IMR-90 (cell line): ENCODE data around the gene KLF1. TPM values are rescaled to one million over a fixed set of nuclear protein-coding genes. Genes with fewer than 3 reads are reported as not detected.
A peak's percentile ranks its signal among the peaks of the same experiment; 100 is the strongest.

Experiments
- ATAC-seq: fragments of 200-7000 bp; cut with Tn5 transposase; 2 replicates; pipeline ENCODE4 v1.9.1; 2020; ENCODE audit warnings: low read depth, mild to moderate bottlenecking, moderate library complexity
- BruUV-seq: library from RNA; stranded (reverse); fragments of 400-500 nt; replicated peaks from 2 replicates; lab custom pipeline; 2021; lab: Mats Ljungman, UMichigan
- CTCF ChIA-PET: fragments of 300-600 bp; formaldehyde crosslinking; extraction: SDS; loops from one replicate; lab custom pipeline; 2021; ENCODE audit warnings: antibody characterized with exemption; lab: Yijun Ruan, JAX
- POLR2A ChIA-PET: fragments of 300-600 bp; sonication (Branson Sonifier 250); formaldehyde crosslinking; loops from one replicate; lab custom pipeline; 2022; ENCODE audit warnings: antibody characterized with exemption; ENCODE audit not compliant: unreplicated experiment; lab: Charles Lee
- DNase-seq: peaks from one replicate; pipeline ENCODE4 v3.0.0; 2013
- H2AFZ ChIP-seq: replicated peaks from 2 replicates; pipeline ENCODE3; 2013; ENCODE audit warnings: low read length, mild to moderate bottlenecking; ENCODE audit not compliant: poor library complexity
- H2AK5ac ChIP-seq: 2 replicates; pipeline ENCODE4 v1.6.1; 2013; ENCODE audit warnings: low read depth, low read length, inconsistent platforms
- H2AK9ac ChIP-seq: replicated peaks from 2 replicates; pipeline ENCODE3; 2013; ENCODE audit warnings: mild to moderate bottlenecking, low read depth, low read length, moderate library complexity; ENCODE audit not compliant: poor library complexity
- H2BK120ac ChIP-seq: 2 replicates; pipeline ENCODE4 v1.6.1; 2013; ENCODE audit warnings: low read depth, low read length, inconsistent platforms
- H2BK15ac ChIP-seq: 3 replicates; pipeline ENCODE4 v1.6.1; 2013; ENCODE audit warnings: low read depth, low read length, inconsistent platforms
- H2BK20ac ChIP-seq: 2 replicates; pipeline ENCODE4 v1.6.1; 2013; ENCODE audit warnings: low read depth, mild to moderate bottlenecking, inconsistent platforms, low read length, moderate library complexity
- H2BK5ac ChIP-seq: 2 replicates; pipeline ENCODE4 v1.6.1; 2013; ENCODE audit warnings: mild to moderate bottlenecking, low read depth, low read length, inconsistent platforms; ENCODE audit not compliant: poor library complexity, severe bottlenecking
- H3K14ac ChIP-seq: replicated peaks from 2 replicates; pipeline ENCODE4 v1.6.1; 2013; ENCODE audit warnings: low read depth, low read length, inconsistent platforms
- H3K18ac ChIP-seq: 2 replicates; pipeline ENCODE4 v1.6.1; 2013; ENCODE audit warnings: low read depth, low read length, control low read depth
- H3K23ac ChIP-seq: 2 replicates; pipeline ENCODE4 v1.6.1; 2013; ENCODE audit warnings: low read depth, low read length, inconsistent platforms
- H3K27ac ChIP-seq: 2 replicates; pipeline ENCODE4 v1.5.1; 2013; ENCODE audit warnings: mild to moderate bottlenecking, control low read depth, low read length; ENCODE audit not compliant: insufficient read depth
- H3K27me3 ChIP-seq: 2 replicates; pipeline ENCODE4 v1.6.1; 2013; ENCODE audit warnings: low read length; ENCODE audit not compliant: control insufficient read depth, insufficient read depth
- H3K36me3 ChIP-seq: 2 replicates; pipeline ENCODE4 v1.6.1; 2013; ENCODE audit warnings: low read length, mixed read lengths; ENCODE audit not compliant: control insufficient read depth, insufficient read depth
- H3K4ac ChIP-seq: 2 replicates; pipeline ENCODE4 v1.6.1; 2013; ENCODE audit warnings: low read depth, low read length, inconsistent platforms
- H3K4me1 ChIP-seq: 2 replicates; pipeline ENCODE4 v1.6.1; 2013; ENCODE audit warnings: low read length, mixed read lengths; ENCODE audit not compliant: control insufficient read depth, insufficient read depth
- H3K4me2 ChIP-seq: 2 replicates; pipeline ENCODE4 v1.6.1; 2013; ENCODE audit warnings: low read depth, mild to moderate bottlenecking, control low read depth, low read length, moderate library complexity
- H3K4me3 ChIP-seq: 2 replicates; pipeline ENCODE4 v1.5.1; 2013; ENCODE audit warnings: low read depth, mild to moderate bottlenecking, control low read depth, low read length, moderate library complexity; ENCODE audit not compliant: insufficient read depth
- H3K56ac ChIP-seq: 2 replicates; pipeline ENCODE4 v1.6.1; 2013; ENCODE audit warnings: low read length, inconsistent platforms; ENCODE audit not compliant: insufficient read depth; ENCODE audit errors: extremely low read depth
- H3K79me1 ChIP-seq, 2 experiments: 2 replicates each; pipeline ENCODE4 v1.6.1; 2013; ENCODE audit warnings: low read length in 2 of 2, inconsistent platforms in 1 of 2, low read depth in 1 of 2
- H3K9ac ChIP-seq: 2 replicates; pipeline ENCODE4 v1.6.1; 2013; ENCODE audit warnings: low read depth, low read length, control low read depth
- H3K9me1 ChIP-seq: 2 replicates; pipeline ENCODE4 v1.6.1; 2013; ENCODE audit warnings: low read length, inconsistent platforms; ENCODE audit not compliant: insufficient read depth
- H3K9me3 ChIP-seq: 2 replicates; pipeline ENCODE4 v1.6.1; 2013; ENCODE audit warnings: low read length; ENCODE audit not compliant: control insufficient read depth, insufficient read depth
- H4K20me1 ChIP-seq: 2 replicates; pipeline ENCODE4 v1.6.1; 2013; ENCODE audit warnings: low read length, inconsistent platforms; ENCODE audit not compliant: insufficient read depth
- H4K5ac ChIP-seq: 2 replicates; pipeline ENCODE4 v1.6.1; 2013; ENCODE audit warnings: mild to moderate bottlenecking, low read depth, low read length, control low read depth
- H4K8ac ChIP-seq, 2 experiments: 2 replicates each; pipeline ENCODE4 v1.6.1; 2013; ENCODE audit warnings: low read depth in 2 of 2, low read length in 2 of 2, control low read depth in 1 of 2, inconsistent platforms in 1 of 2
- H4K91ac ChIP-seq: 2 replicates; pipeline ENCODE4 v1.6.1; 2013; ENCODE audit warnings: low read depth, low read length, inconsistent platforms; ENCODE audit not compliant: insufficient read depth
- BHLHE40 ChIP-seq: fragments of 150-350 bp; IDR thresholded peaks from 2 replicates; pipeline ENCODE4 v1.6.1; 2016; ENCODE audit warnings: mild to moderate bottlenecking, low read depth, low read length
- CHD1 ChIP-seq: IDR thresholded peaks from 2 replicates; pipeline ENCODE4 v1.6.1; 2012; ENCODE audit warnings: low read depth, low read length, improper control_type of control experiment
- FOS ChIP-seq: fragments of 150-350 bp; IDR thresholded peaks from 2 replicates; pipeline ENCODE4 v1.6.1; 2016; ENCODE audit warnings: low read depth, low read length
- MAFK ChIP-seq: IDR thresholded peaks from 2 replicates; pipeline ENCODE4 v1.6.1; 2012; ENCODE audit warnings: low read depth, low read length, improper control_type of control experiment
- MAZ ChIP-seq: IDR thresholded peaks from 2 replicates; pipeline ENCODE4 v1.6.1; 2012; ENCODE audit warnings: low read depth, mild to moderate bottlenecking, low read length, improper control_type of control experiment, moderate library complexity, borderline replicate concordance
- POLR2A ChIP-seq: IDR thresholded peaks from 2 replicates; pipeline ENCODE4 v1.6.1; 2012; ENCODE audit warnings: mild to moderate bottlenecking, low read depth, low read length
- RCOR1 ChIP-seq: IDR thresholded peaks from 2 replicates; pipeline ENCODE4 v1.6.1; 2012; ENCODE audit warnings: mild to moderate bottlenecking, low read length, improper control_type of control experiment; ENCODE audit not compliant: insufficient replicate concordance
- RFX5 ChIP-seq: IDR thresholded peaks from 2 replicates; pipeline ENCODE4 v1.8.0; 2012; ENCODE audit warnings: low read depth, mild to moderate bottlenecking, low read length, moderate library complexity
- SMC3 ChIP-seq: fragments of 150-350 bp; IDR thresholded peaks from 2 replicates; pipeline ENCODE4 v1.6.1; 2016; ENCODE audit warnings: low read depth, mild to moderate bottlenecking, antibody characterized with exemption, low read length, moderate library complexity
- WGBS, 2 experiments: methylation state at CpG; one replicate each; pipeline versions ENCODE4 v1.1.5 to v1.1.7; 2013; ENCODE audit warnings: missing lambda C conversion rate in 2 of 2; ENCODE audit not compliant: insufficient read length in 1 of 2; ENCODE audit errors: extremely low coverage in 2 of 2; 5-methylcytosine and 5-hydroxymethylcytosine counted together
- dilution Hi-C: fragments of 300-500 bp; cut with HindIII; formaldehyde crosslinking; loops from one replicate; pipeline ENCODE4 v1.14.3; 2018; ENCODE audit warnings: low sequenced_read_pairs; ENCODE audit not compliant: unreplicated experiment
- in situ Hi-C: fragments of 300-500 bp; cut with MboI; formaldehyde crosslinking; loops from 3 replicates; pipeline ENCODE4 v1.14.3; 2019; ENCODE audit warnings: low sequenced_read_pairs, inconsistent platforms, mixed read lengths
- intact Hi-C: fragments of 100-400 bp; cut with micrococcal nuclease; formaldehyde crosslinking; loops from 2 replicates; pipeline ENCODE4 v1.10.0; 2022
- polyA plus RNA-seq, 3 experiments: library from polyadenylated mRNA; depleted of rRNA; stranded (reverse); fragments of >200 nt; gene quantifications; 2 replicates each; pipeline ENCODE4 v1.2.3, GENCODE V29; 2012; ENCODE audit warnings: low replicate concordance in 1 of 3
- total RNA-seq: library from RNA; depleted of rRNA; stranded (reverse); fragments of >200 nt; gene quantifications from 2 replicates; pipeline ENCODE4 v1.2.3, GENCODE V29; 2012
- TF ChIP-seq, protein P1 (sequence below): fragments of 150-350 bp; IDR thresholded peaks from 2 replicates; pipeline ENCODE4 v1.6.1; 2016; ENCODE audit warnings: low read depth, mild to moderate bottlenecking, low read length, moderate library complexity, borderline replicate concordance
- TF ChIP-seq, protein P2 (sequence below): conservative IDR thresholded peaks from 2 replicates; pipeline ENCODE4 v1.5.1; 2012; ENCODE audit warnings: mild to moderate bottlenecking, low read depth, low read length, improper control_type of control experiment

Gene KLF1
- total and polyA plus RNA-seq, 2 of the 4 experiments (the other 2 are of a cell fraction) = not detected

DNA sequence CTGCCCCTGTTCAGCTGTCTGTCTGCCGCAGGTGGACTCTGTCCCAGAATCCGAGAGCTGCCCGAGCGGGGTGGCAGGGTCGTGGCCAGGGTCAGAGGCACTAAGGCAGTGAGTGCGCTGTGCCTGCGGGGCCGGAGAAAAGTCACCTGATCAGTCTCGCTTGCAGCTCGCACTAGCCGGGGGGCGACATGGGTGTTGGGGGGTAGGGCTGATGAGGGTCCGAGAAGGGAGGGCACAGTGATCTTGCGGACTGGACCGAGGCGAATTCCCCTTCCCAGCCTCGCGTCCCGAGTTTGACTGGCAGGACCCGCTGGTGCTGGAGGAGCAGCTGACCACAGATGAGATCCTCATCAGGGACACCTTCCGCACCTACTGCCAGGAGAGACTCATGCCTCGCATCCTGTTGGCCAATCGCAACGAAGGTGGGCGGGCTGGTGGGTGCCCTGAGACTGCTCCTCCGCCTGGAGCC lies 4.6 kb upstream of the KLF1 start:
- Histone ChIP-seq H3K9ac (peak overlapping the region; percentile 44), H3K79me1 (peaks cover 10 to 12% of the 10 kb centered on the region in 2 experiments; a peak in 3 of 4 replicates), H3K27me3 (peaks cover 14% of the 10 kb centered on the region), H3K23ac (no peak overlapping the region), H3K4me1 (peaks cover 6% of the 10 kb centered on the region), H3K18ac (no peak overlapping the region), H3K4ac (no peak overlapping the region), H4K5ac (no peak overlapping the region), H4K20me1 (no peaks in the 10 kb centered on the region), H2AFZ (peak overlapping the region; percentile 98), H3K56ac (no peak overlapping the region), H2BK120ac (no peak overlapping the region), H2BK5ac (no peak overlapping the region), H3K4me3 (peak overlapping the region; percentile 78), H3K9me3 (no peaks in the 10 kb centered on the region), H4K8ac (peak overlapping the region in 1 of 2 experiments; percentile 72; a peak in 1 of 4 replicates), H2BK15ac (no peak overlapping the region), H3K27ac (peak overlapping the region; percentile 3; the same call in 1 of the 2 replicates), H2BK20ac (no peak overlapping the region), H2AK9ac (peak overlapping the region; percentile 70), H3K4me2 (peak overlapping the region; percentile 94), H4K91ac (no peak overlapping the region), H3K36me3 (peaks cover 14% of the 10 kb centered on the region), H3K9me1 (no peaks in the 10 kb centered on the region), H2AK5ac (no peak overlapping the region), H3K14ac (no peak overlapping the region)
- TF ChIP-seq RCOR1 (no peak), BHLHE40 (no peak), POLR2A (no peak), CHD1 (no peak), MAZ (no peak), RFX5 (no peak), SMC3 (no peak), MAFK (no peak), FOS (no peak)
- TF ChIP-seq, protein P1, sequence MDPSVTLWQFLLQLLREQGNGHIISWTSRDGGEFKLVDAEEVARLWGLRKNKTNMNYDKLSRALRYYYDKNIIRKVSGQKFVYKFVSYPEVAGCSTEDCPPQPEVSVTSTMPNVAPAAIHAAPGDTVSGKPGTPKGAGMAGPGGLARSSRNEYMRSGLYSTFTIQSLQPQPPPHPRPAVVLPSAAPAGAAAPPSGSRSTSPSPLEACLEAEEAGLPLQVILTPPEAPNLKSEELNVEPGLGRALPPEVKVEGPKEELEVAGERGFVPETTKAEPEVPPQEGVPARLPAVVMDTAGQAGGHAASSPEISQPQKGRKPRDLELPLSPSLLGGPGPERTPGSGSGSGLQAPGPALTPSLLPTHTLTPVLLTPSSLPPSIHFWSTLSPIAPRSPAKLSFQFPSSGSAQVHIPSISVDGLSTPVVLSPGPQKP = no peak
- TF ChIP-seq, protein P2, sequence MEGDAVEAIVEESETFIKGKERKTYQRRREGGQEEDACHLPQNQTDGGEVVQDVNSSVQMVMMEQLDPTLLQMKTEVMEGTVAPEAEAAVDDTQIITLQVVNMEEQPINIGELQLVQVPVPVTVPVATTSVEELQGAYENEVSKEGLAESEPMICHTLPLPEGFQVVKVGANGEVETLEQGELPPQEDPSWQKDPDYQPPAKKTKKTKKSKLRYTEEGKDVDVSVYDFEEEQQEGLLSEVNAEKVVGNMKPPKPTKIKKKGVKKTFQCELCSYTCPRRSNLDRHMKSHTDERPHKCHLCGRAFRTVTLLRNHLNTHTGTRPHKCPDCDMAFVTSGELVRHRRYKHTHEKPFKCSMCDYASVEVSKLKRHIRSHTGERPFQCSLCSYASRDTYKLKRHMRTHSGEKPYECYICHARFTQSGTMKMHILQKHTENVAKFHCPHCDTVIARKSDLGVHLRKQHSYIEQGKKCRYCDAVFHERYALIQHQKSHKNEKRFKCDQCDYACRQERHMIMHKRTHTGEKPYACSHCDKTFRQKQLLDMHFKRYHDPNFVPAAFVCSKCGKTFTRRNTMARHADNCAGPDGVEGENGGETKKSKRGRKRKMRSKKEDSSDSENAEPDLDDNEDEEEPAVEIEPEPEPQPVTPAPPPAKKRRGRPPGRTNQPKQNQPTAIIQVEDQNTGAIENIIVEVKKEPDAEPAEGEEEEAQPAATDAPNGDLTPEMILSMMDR = no peak
- CTCF ChIA-PET = no interaction called here
- POLR2A ChIA-PET = no interaction called here
- dilution Hi-C loops (no loop called here), intact Hi-C loops (loop anchor here (2.0 kb wide), 1 partner anchor 73 kb away; no protein-coding TSS in a partner anchor), in situ Hi-C loops (no loop called here)
- 0% methylated on average over 7 of the region's 26 CpGs; no CpG with 5 or more reads in 1 of the 2 experiments for WGBS, 2 experiments
- no TSS peak for BruUV-seq
- ATAC-seq (no peak), DNase-seq (no peak)
